HepG2 (cell line): ENCODE data around the gene LIME1. TPM values are rescaled to one million over a fixed set of nuclear protein-coding genes. Genes with fewer than 3 reads are reported as not detected.

Experiments used
- AFF4 ChIP-seq: sonication (generic); formaldehyde crosslinking; IDR thresholded peaks from 2 replicates; pipeline ENCODE4 v1.4.0; 2020; ENCODE audit warnings: missing genetic modification reagents
- DBP ChIP-seq: sonication (generic); formaldehyde crosslinking; IDR thresholded peaks from 2 replicates; pipeline ENCODE4 v1.4.0; 2020; ENCODE audit warnings: missing genetic modification reagents; ENCODE audit errors: not compliant biosample characterization
- DNMT3B ChIP-seq: conservative IDR thresholded peaks from 2 replicates; pipeline ENCODE4 v1.6.1; 2016; ENCODE audit warnings: missing biosample characterization, control low read depth
- EEA1 ChIP-seq: sonication (generic); formaldehyde crosslinking; IDR thresholded peaks from 2 replicates; pipeline ENCODE4 v1.5.1; 2020; ENCODE audit warnings: mild to moderate bottlenecking, missing genetic modification reagents, borderline replicate concordance
- ETS1 ChIP-seq: sonication (generic); formaldehyde crosslinking; IDR thresholded peaks from 2 replicates; pipeline ENCODE4 v1.4.0; 2020; ENCODE audit warnings: missing genetic modification reagents
- HDAC6 ChIP-seq: fragments of 200-600 bp; sonication (generic); IDR thresholded peaks from 2 replicates; pipeline ENCODE4 v1.7.0; 2017; ENCODE audit warnings: mild to moderate bottlenecking, antibody characterized with exemption, low read length, low read depth
- MIER2 ChIP-seq: IDR thresholded peaks from 2 replicates; pipeline ENCODE4 v1.6.1; 2016; ENCODE audit warnings: missing biosample characterization, missing genetic modification reagents
- NFIC ChIP-seq: IDR thresholded peaks from 2 replicates; pipeline ENCODE4 v1.6.1; 2012; ENCODE audit warnings: mild to moderate bottlenecking, low read length, inconsistent platforms
- NFKB2 ChIP-seq: sonication (generic); formaldehyde crosslinking; IDR thresholded peaks from 2 replicates; pipeline ENCODE4 v1.4.0; 2020; ENCODE audit warnings: missing genetic modification reagents, borderline replicate concordance
- TFE3 ChIP-seq: IDR thresholded peaks from 2 replicates; pipeline ENCODE4 v1.6.1; 2016
- THYN1 ChIP-seq: sonication (generic); formaldehyde crosslinking; IDR thresholded peaks from 2 replicates; pipeline ENCODE4 v1.8.1; 2023; ENCODE audit warnings: low read depth, mild to moderate bottlenecking, moderate library complexity, missing genetic modification reagents, borderline replicate concordance
- ZBTB4 ChIP-seq: sonication (generic); formaldehyde crosslinking; IDR thresholded peaks from 2 replicates; pipeline ENCODE4 v1.4.0; 2020; ENCODE audit warnings: missing genetic modification reagents, mild to moderate bottlenecking, borderline replicate concordance
- ZFAT ChIP-seq: sonication (generic); formaldehyde crosslinking; conservative IDR thresholded peaks from 2 replicates; pipeline ENCODE4 v1.8.1; 2023; ENCODE audit warnings: missing genetic modification reagents, inconsistent platforms
- ZMYM3 ChIP-seq: sonication (generic); formaldehyde crosslinking; IDR thresholded peaks from 2 replicates; pipeline ENCODE4 v1.5.1; 2020; ENCODE audit warnings: mild to moderate bottlenecking, missing genetic modification reagents
- ZNF17 ChIP-seq: sonication (generic); formaldehyde crosslinking; IDR thresholded peaks from 2 replicates; pipeline ENCODE4 v1.5.0; 2020; ENCODE audit warnings: mild to moderate bottlenecking, missing genetic modification reagents
- ZNF776 ChIP-seq: sonication (generic); formaldehyde crosslinking; IDR thresholded peaks from 2 replicates; pipeline ENCODE4 v1.4.0; 2020; ENCODE audit warnings: mild to moderate bottlenecking, missing genetic modification reagents
- ZSCAN31 ChIP-seq: sonication (generic); formaldehyde crosslinking; IDR thresholded peaks from 2 replicates; pipeline ENCODE4 v1.5.0; 2020; ENCODE audit warnings: low read depth, mild to moderate bottlenecking, missing genetic modification reagents
- polyA plus RNA-seq, 8 experiments: library from polyadenylated mRNA; depleted of rRNA in 3 of 8; stranded (reverse) in 7 of 8; unstranded in 1 of 8; fragments of >200 nt; fragmentation: Illumina TruSeq in 4 of 8; extraction: Trizol in 4 of 8; gene quantifications; 2 replicates each; pipeline versions ENCODE4 v1.2.1 to v1.2.3, GENCODE V29; 2011 to 2016; ENCODE audit warnings: low read depth in 4 of 8, missing spikeins in 1 of 8, mixed read lengths in 1 of 8; ENCODE audit not compliant: insufficient read depth in 1 of 8
- total RNA-seq, 5 experiments: library from RNA; depleted of rRNA; stranded (reverse); fragments of >200 nt; fragmentation: Illumina TruSeq; extraction: Trizol; gene quantifications; 2 replicates each; pipeline ENCODE4 v1.2.3, GENCODE V29; 2016; ENCODE audit warnings: low read depth in 1 of 5

LIME1 gene
- total and polyA plus RNA-seq, 2 of the 13 experiments (the other 11 are each of a cell fraction or from before 2014, with no cell fraction given) = 13.0 to 61.5 TPM

GRCh38 chr20:63707558-63708300, 28.7 kb upstream of the LIME1 start, which contains the start of the genes ARFRP1 and ZGPAT (continued):
- TF ChIP-seq AFF4 (CRISPR knock-in tag) = no peak; the same call in 1 of the 2 replicates
- no peak for TF ChIP-seq NFIC
- peak; percentile 86; the same call in 1 of the 2 replicates for TF ChIP-seq ZFAT (CRISPR knock-in tag)
- peak; percentile 75; the same call in 1 of the 2 replicates for TF ChIP-seq TFE3 (CRISPR knock-in tag)
- TF ChIP-seq HDAC6 = no peak
- TF ChIP-seq ZBTB4 (CRISPR knock-in tag) = no peak
- peak; percentile 32; the same call in 1 of the 2 replicates for TF ChIP-seq MIER2 (CRISPR knock-in tag)
- TF ChIP-seq ZNF17 (CRISPR knock-in tag) = no peak
- TF ChIP-seq DBP = peak; percentile 21
- peak; percentile 92 for TF ChIP-seq NFKB2 (CRISPR knock-in tag)
- peak; percentile 80 for TF ChIP-seq ZSCAN31
- peak; percentile 99; the same call in 1 of the 2 replicates for TF ChIP-seq EEA1 (CRISPR knock-in tag)
- TF ChIP-seq DNMT3B (CRISPR knock-in tag) = no peak; the same call in 1 of the 2 replicates
- no peak for TF ChIP-seq ZMYM3 (CRISPR knock-in tag)
- peak; percentile 80; the same call in 1 of the 2 replicates for TF ChIP-seq ZNF776
- peak; percentile 94 for TF ChIP-seq ETS1
- TF ChIP-seq THYN1 = peak; percentile 95; the same call in 1 of the 2 replicates
